CD14-positive monocyte (primary cell): ENCODE results near the gene CALML5. TPM values are rescaled to one million over a fixed set of nuclear protein-coding genes. Genes with fewer than 3 reads are reported as not detected.

Source experiments
- DNase-seq, 3 donors: peaks; one replicate each; pipeline ENCODE4 v3.0.0-alpha.2; 2011 to 2022
- H2AFZ ChIP-seq: 2 replicates; pipeline ENCODE4 v1.6.0; 2012; ENCODE audit warnings: mild to moderate bottlenecking, low read depth, low read length, inconsistent platforms; ENCODE audit not compliant: insufficient read depth, poor library complexity, severe bottlenecking
- H3K27ac ChIP-seq, 2 donors: 1 replicate in 1 of 2; 2 replicates in 1 of 2; pipeline ENCODE4 v1.5.1; 2012 to 2013; ENCODE audit warnings: low read length in 2 of 2, control low read depth in 1 of 2, inconsistent platforms in 1 of 2, low read depth in 1 of 2, mild to moderate bottlenecking in 1 of 2
- H3K27me3 ChIP-seq, 2 donors: one replicate each; pipeline versions ENCODE4 v1.6.0 to v1.6.1; 2011 to 2013; ENCODE audit warnings: low read length in 2 of 2; ENCODE audit not compliant: control insufficient read depth in 2 of 2, insufficient read depth in 2 of 2
- H3K36me3 ChIP-seq, 2 donors: replicated peaks in 1 of 2; 1 replicate in 1 of 2; 2 replicates in 1 of 2; pipeline versions ENCODE4 v1.5.1 to v1.6.1; 2012 to 2013; ENCODE audit warnings: low read length in 2 of 2, control low read depth in 1 of 2, inconsistent platforms in 1 of 2, mild to moderate bottlenecking in 1 of 2; ENCODE audit not compliant: insufficient read depth in 2 of 2, control insufficient read depth in 1 of 2
- H3K4me1 ChIP-seq, 2 donors: 1 replicate in 1 of 2; 2 replicates in 1 of 2; pipeline versions ENCODE4 v1.5.1 to v1.6.1; 2012 to 2013; ENCODE audit warnings: low read length in 2 of 2, control low read depth in 1 of 2, inconsistent platforms in 1 of 2, mild to moderate bottlenecking in 1 of 2, moderate library complexity in 1 of 2; ENCODE audit not compliant: insufficient read depth in 2 of 2, control insufficient read depth in 1 of 2
- H3K4me2 ChIP-seq: replicated peaks from 2 replicates; pipeline ENCODE3; 2012; ENCODE audit warnings: low read length, moderate library complexity, mild to moderate bottlenecking; ENCODE audit not compliant: poor library complexity, severe bottlenecking; ENCODE audit errors: extremely low read depth
- H3K4me3 ChIP-seq, 3 experiments: fragments of 200-600 bp in 1 of 3; sonication (generic) in 1 of 3; replicated peaks in 1 of 3; 1 replicate in 2 of 3; 2 replicates in 1 of 3; pipeline ENCODE4 v1.5.1; 2011 to 2013; ENCODE audit warnings: low read length in 3 of 3, mild to moderate bottlenecking in 3 of 3, control low read depth in 2 of 3, low read depth in 2 of 3, inconsistent platforms in 1 of 3, moderate library complexity in 1 of 3
- H3K79me2 ChIP-seq: 2 replicates; pipeline ENCODE4 v1.6.0; 2012; ENCODE audit warnings: mild to moderate bottlenecking, control low read depth, inconsistent platforms, low read length, moderate library complexity; ENCODE audit not compliant: insufficient read depth
- H3K9ac ChIP-seq: 2 replicates; pipeline ENCODE4 v1.6.0; 2017; ENCODE audit warnings: low read length, mild to moderate bottlenecking; ENCODE audit not compliant: insufficient read depth, poor library complexity, severe bottlenecking
- H3K9me3 ChIP-seq, 2 donors: replicated peaks in 1 of 2; 1 replicate in 1 of 2; 2 replicates in 1 of 2; pipeline versions ENCODE4 v1.5.1 to v1.6.1; 2012 to 2013; ENCODE audit warnings: low read length in 2 of 2, control low read depth in 1 of 2; ENCODE audit not compliant: control insufficient read depth in 1 of 2, insufficient read depth in 1 of 2
- H4K20me1 ChIP-seq: 2 replicates; pipeline ENCODE4 v1.6.0; 2012; ENCODE audit warnings: mild to moderate bottlenecking, low read length, control low read depth, moderate library complexity; ENCODE audit not compliant: insufficient read depth
- H3K27ac Mint-ChIP-seq, 7 donors: one replicate each; pipeline ENCODE4 v1.8.0; 2020; ENCODE audit warnings: mild to moderate bottlenecking in 7 of 7, mixed read lengths in 7 of 7, moderate library complexity in 6 of 7, inconsistent platforms in 2 of 7
- H3K27me3 Mint-ChIP-seq, 3 donors: one replicate each; pipeline ENCODE4 v1.8.0; 2021 to 2022; ENCODE audit warnings: low read depth in 3 of 3, mild to moderate bottlenecking in 3 of 3, mixed read lengths in 3 of 3, moderate library complexity in 3 of 3, inconsistent platforms in 1 of 3
- H3K36me3 Mint-ChIP-seq, 2 donors: one replicate each; pipeline ENCODE4 v1.8.0; 2020; ENCODE audit warnings: mixed read lengths in 2 of 2, inconsistent platforms in 1 of 2, mild to moderate bottlenecking in 1 of 2
- H3K4me1 Mint-ChIP-seq: one replicate; pipeline ENCODE4 v1.8.0; 2020; ENCODE audit warnings: mild to moderate bottlenecking, mixed read lengths
- H3K4me3 Mint-ChIP-seq, 2 donors: one replicate each; pipeline ENCODE4 v1.8.0; 2020; ENCODE audit warnings: mild to moderate bottlenecking in 2 of 2, mixed read lengths in 2 of 2, moderate library complexity in 1 of 2
- H3K9me3 Mint-ChIP-seq, 7 donors: one replicate each; pipeline ENCODE4 v1.8.0; 2020 to 2022; ENCODE audit warnings: mixed read lengths in 7 of 7, mild to moderate bottlenecking in 6 of 7, moderate library complexity in 6 of 7, inconsistent platforms in 2 of 7
- WGBS: methylation state at CpG from one replicate; pipeline ENCODE4 v1.1.5; 2013; ENCODE audit warnings: missing lambda C conversion rate; ENCODE audit not compliant: insufficient coverage; 5-methylcytosine and 5-hydroxymethylcytosine counted together
- intact Hi-C, 2 donors: fragments of 100-400 bp; cut with micrococcal nuclease; formaldehyde crosslinking; loops; one replicate each; pipeline versions ENCODE4 v1.15.0 to v1.15.1; 2023
- polyA plus RNA-seq, 3 donors: library from polyadenylated mRNA; depleted of rRNA in 1 of 3; unstranded in 2 of 3; stranded (reverse) in 1 of 3; fragments of 300-500 nt in 2 of 3; fragments of >200 nt in 1 of 3; fragmentation: Illumina TruSeq in 2 of 3; gene quantifications; 1 replicate in 2 of 3; 2 replicates in 1 of 3; pipeline ENCODE4 v1.2.3, GENCODE V29; 2012 to 2021
- TF ChIP-seq, protein P1 (sequence below): fragments of 200-600 bp; IDR thresholded peaks from one replicate; pipeline ENCODE4 v1.8.0; 2022; ENCODE audit warnings: antibody characterized with exemption, mild to moderate bottlenecking

CALML5 gene
- polyA plus RNA-seq, 3 donors, result not detected

DNA sequence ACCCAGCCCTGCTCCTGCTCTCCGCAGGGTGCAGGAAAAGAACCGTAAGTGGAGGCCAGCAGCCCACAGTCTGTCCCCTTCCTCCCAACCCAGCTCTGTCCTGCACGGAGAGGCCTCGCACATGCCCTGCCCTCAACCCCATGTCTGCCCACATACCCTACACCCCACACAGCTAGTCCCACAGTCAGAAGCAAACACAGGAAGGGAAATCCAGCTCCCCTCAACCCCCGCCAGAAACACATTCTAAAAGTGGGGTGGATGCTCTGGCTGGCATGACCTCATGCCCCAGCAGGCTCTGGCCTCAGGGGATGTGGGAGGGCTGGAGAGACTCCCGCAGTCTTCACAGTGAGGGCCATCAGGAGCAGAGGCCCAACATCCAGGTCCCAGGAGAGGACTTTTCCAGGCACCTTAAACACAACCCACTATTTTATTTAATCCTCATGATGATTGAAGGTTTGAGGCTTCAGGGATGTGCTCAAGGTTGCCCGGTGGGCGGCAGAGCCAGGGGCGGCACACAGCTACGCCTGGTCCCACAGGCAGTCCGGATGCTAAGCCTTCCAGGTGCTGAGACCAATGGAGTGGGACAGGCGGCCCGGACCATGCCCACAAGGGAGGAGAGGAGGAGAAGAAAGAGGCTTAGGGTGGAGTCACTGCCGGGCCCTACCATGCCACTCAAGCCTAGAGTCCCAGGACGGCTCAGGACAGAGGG, 29.9 kb downstream of the CALML5 start:
- H3K4me2 ChIP-seq, result no peak overlapping the region
- TF ChIP-seq, protein P1, sequence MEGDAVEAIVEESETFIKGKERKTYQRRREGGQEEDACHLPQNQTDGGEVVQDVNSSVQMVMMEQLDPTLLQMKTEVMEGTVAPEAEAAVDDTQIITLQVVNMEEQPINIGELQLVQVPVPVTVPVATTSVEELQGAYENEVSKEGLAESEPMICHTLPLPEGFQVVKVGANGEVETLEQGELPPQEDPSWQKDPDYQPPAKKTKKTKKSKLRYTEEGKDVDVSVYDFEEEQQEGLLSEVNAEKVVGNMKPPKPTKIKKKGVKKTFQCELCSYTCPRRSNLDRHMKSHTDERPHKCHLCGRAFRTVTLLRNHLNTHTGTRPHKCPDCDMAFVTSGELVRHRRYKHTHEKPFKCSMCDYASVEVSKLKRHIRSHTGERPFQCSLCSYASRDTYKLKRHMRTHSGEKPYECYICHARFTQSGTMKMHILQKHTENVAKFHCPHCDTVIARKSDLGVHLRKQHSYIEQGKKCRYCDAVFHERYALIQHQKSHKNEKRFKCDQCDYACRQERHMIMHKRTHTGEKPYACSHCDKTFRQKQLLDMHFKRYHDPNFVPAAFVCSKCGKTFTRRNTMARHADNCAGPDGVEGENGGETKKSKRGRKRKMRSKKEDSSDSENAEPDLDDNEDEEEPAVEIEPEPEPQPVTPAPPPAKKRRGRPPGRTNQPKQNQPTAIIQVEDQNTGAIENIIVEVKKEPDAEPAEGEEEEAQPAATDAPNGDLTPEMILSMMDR, result no peak
- no peak overlapping the region for H3K27ac ChIP-seq
- no peak overlapping the region for H3K4me3 ChIP-seq
- Mint-ChIP-seq H3K27me3 (peaks cover 0 to 4% (median 3%) of the 10 kb centered on the region in 3 donors), H3K36me3 (no peaks in the 10 kb centered on the region), H3K4me3 (no peak overlapping the region), H3K4me1 (no peaks in the 10 kb centered on the region), H3K9me3 (peaks cover 0 to 6% (median 4%) of the 10 kb centered on the region in 7 donors), H3K27ac (peak overlapping the region in 2 of 7 donors; percentile 11 to 37)
- no peak overlapping the region for H3K9ac ChIP-seq
- H3K36me3 ChIP-seq, result no peaks in the 10 kb centered on the region
- intact Hi-C loops, result no loop called here
- H3K79me2 ChIP-seq, result no peaks in the 10 kb centered on the region
- no peak for DNase-seq
- no peak overlapping the region for H2AFZ ChIP-seq
- WGBS, result 91% methylated on average over 13 of the region's 15 CpGs
- H3K27me3 ChIP-seq, result no peaks in the 10 kb centered on the region
- no peaks in the 10 kb centered on the region for H3K4me1 ChIP-seq
- H4K20me1 ChIP-seq, result no peaks in the 10 kb centered on the region
- peaks cover 0 to 5% of the 10 kb centered on the region in 2 donors for H3K9me3 ChIP-seq

DNA sequence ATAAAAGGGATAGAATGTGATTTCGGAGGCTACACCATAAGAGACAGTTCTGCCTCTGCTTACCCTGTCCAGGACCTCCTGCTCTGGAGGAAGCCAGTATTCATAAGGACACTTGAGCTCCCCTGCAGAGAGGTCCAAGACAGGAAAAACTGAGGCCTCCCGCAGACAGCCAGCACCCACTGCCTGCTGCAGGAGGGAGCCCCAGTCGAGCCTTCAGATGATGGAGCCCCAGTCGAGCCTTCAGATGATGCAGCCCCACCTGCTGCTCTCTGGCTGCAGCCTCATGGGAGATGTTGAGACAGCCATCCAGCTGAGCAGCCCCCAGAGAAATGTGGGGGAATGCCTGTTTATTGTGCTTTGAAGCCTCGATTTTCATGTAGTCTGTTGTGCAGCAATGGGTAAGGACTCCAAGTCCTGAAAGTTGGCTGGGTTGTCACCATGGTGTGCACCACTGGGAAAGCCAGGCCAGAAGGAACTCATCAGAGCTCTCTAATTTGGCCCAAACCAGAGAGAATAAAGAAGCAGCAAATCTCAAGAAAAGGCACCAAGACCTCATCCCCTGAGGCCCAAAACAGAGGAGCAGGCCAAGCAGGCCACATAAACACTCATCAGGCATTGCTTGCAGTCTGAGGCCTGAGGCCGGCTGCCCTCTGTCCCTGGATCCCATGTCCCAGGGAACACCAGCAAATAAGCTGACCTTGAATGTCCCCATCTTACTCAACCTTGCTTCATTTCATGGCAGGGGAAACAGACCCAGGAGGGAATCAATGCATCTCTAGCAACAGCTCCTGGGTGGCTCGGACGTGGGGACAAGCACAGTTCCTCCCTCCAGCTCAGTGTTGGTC, 30.9 kb downstream of the CALML5 start:
- Histone ChIP-seq H3K79me2 (no peaks in the 10 kb centered on the region), H2AFZ (no peak overlapping the region), H3K4me2 (no peak overlapping the region), H3K27me3 (no peaks in the 10 kb centered on the region), H4K20me1 (no peaks in the 10 kb centered on the region), H3K9ac (no peak overlapping the region), H3K4me3 (no peak overlapping the region), H3K9me3 (peaks cover 0 to 5% of the 10 kb centered on the region in 2 donors), H3K4me1 (no peaks in the 10 kb centered on the region), H3K27ac (no peak overlapping the region), H3K36me3 (no peaks in the 10 kb centered on the region)
- Mint-ChIP-seq H3K9me3 (peaks cover 0 to 7% (median 4%) of the 10 kb centered on the region in 7 donors), H3K4me1 (no peaks in the 10 kb centered on the region), H3K27ac (peak overlapping the region in 1 of 7 donors; percentile 26), H3K27me3 (peaks cover 0 to 4% (median 3%) of the 10 kb centered on the region in 3 donors), H3K4me3 (no peak overlapping the region), H3K36me3 (no peaks in the 10 kb centered on the region)
- intact Hi-C loops, result no loop called here
- no peak for DNase-seq
- WGBS, result 96% methylated on average over 8 of the region's 8 CpGs
- TF ChIP-seq, protein P1, result no peak
